Hematopoietic multipotent progenitor cell treated with erythropoietin and hydrocortisone succinate and interleukin-3 and kit ligand, for 4 days (in vitro differentiated cells): ENCODE data around the gene CAPN14.

Experiments used
- DNase-seq: peaks from one replicate; pipeline ENCODE4 v3.0.0-alpha.2; 2015

The CAPN14 gene

GRCh38 chr2:31241625-31242270, 24.4 kb upstream of the CAPN14 start:
- DNase-seq: no peak

GRCh38 chr2:31240381-31241365, 23.4 kb upstream of the CAPN14 start:
- no peak for DNase-seq

GRCh38 chr2:31239593-31240177, 22.4 kb upstream of the CAPN14 start:
- DNase-seq: peak; percentile 46

GRCh38 chr2:31238906-31239592, 21.7 kb upstream of the CAPN14 start:
- no peak for DNase-seq

GRCh38 chr2:31238126-31238905, 21.0 kb upstream of the CAPN14 start:
- no peak for DNase-seq

- DNase-seq: no peak
These were observed 20.2 kb upstream of the CAPN14 start for GRCh38 chr2:31237348-31238017.

- DNase-seq: peak; percentile 41
These were observed 19.3 kb upstream of the CAPN14 start for GRCh38 chr2:31236433-31237205.

GRCh38 chr2:31235504-31235902, 18.2 kb upstream of the CAPN14 start:
- DNase-seq: peak; percentile 81

- DNase-seq: no peak
These were observed 17.6 kb upstream of the CAPN14 start for GRCh38 chr2:31234683-31235503.

GRCh38 chr2:31233741-31234682, 16.7 kb upstream of the CAPN14 start, which contains the start of gene EHD3:
TSS of gene EHD3 (plus strand) at chr2:31234152. CDS start at chr2:31234622, 470 bp downstream.
- peak; percentile 93 for DNase-seq

GRCh38 chr2:31233231-31233630, 15.9 kb upstream of the CAPN14 start:
- DNase-seq: no peak

- DNase-seq: no peak
These were observed 15.3 kb upstream of the CAPN14 start for GRCh38 chr2:31232586-31232985.

- no peak for DNase-seq
These were observed 14.4 kb upstream of the CAPN14 start for GRCh38 chr2:31231571-31232302.

- no peak for DNase-seq
These were observed 13.4 kb upstream of the CAPN14 start for GRCh38 chr2:31230751-31231150.

- DNase-seq: no peak
These were observed 11.4 kb upstream of the CAPN14 start for GRCh38 chr2:31228717-31229116.

- DNase-seq: no peak
These were observed 10.4 kb upstream of the CAPN14 start for GRCh38 chr2:31227711-31228125.

GRCh38 chr2:31227110-31227509, 9.8 kb upstream of the CAPN14 start:
- DNase-seq: no peak

GRCh38 chr2:31226266-31226665, 9.0 kb upstream of the CAPN14 start:
- DNase-seq: no peak
